K562 (cell line): Measurements from ENCODE around the gene HBQ1. TPM values are rescaled to one million over a fixed set of nuclear protein-coding genes. Genes with fewer than 3 reads are reported as not detected.

Experiments
- BCOR ChIP-seq: fragments of 450-650 bp; IDR thresholded peaks from 2 replicates; pipeline ENCODE4 v1.6.1; 2016
- ERF ChIP-seq: fragments of 450-650 bp; formaldehyde crosslinking; IDR thresholded peaks from 2 replicates; pipeline ENCODE4 v1.4.0; 2020; ENCODE audit warnings: mild to moderate bottlenecking, mixed read lengths
- ETV1 ChIP-seq: fragments of 450-650 bp; conservative IDR thresholded peaks from 2 replicates; pipeline ENCODE4 v1.6.1; 2016; ENCODE audit warnings: missing genetic modification characterization, control low read depth, low read depth, missing compliant biosample characterization
- POLR2A ChIP-seq: fragments of 450-650 bp; conservative IDR thresholded peaks from 2 replicates; pipeline ENCODE4 v1.6.1; 2016
- RB1 ChIP-seq: fragments of 450-650 bp; IDR thresholded peaks from 2 replicates; pipeline ENCODE4 v1.6.1; 2017; ENCODE audit warnings: low read depth, mild to moderate bottlenecking
- SMARCA5 ChIP-seq: fragments of 450-650 bp; IDR thresholded peaks from 2 replicates; pipeline ENCODE4 v1.6.1; 2016
- SMC3 ChIP-seq: conservative IDR thresholded peaks from 2 replicates; pipeline ENCODE4 v1.6.1; 2011; ENCODE audit warnings: low read depth, low read length, improper control_type of control experiment; ENCODE audit not compliant: insufficient read depth
- YY1 ChIP-seq, 3 experiments: IDR thresholded peaks; 2 replicates each; pipeline ENCODE4 v1.6.1; 2011; ENCODE audit warnings: low read length in 2 of 3, mild to moderate bottlenecking in 2 of 3, moderate library complexity in 2 of 3, borderline replicate concordance in 1 of 3, control low read depth in 1 of 3, low read depth in 1 of 3; ENCODE audit not compliant: insufficient read depth in 3 of 3, insufficient replicate concordance in 2 of 3, control insufficient read depth in 1 of 3, insufficient read length in 1 of 3; ENCODE audit errors: extremely low read depth in 1 of 3
- polyA plus RNA-seq, 8 experiments: library from polyadenylated mRNA; depleted of rRNA in 4 of 8; stranded (reverse) in 5 of 8; unstranded in 3 of 8; fragments of >200 nt; fragmentation: Nextera tagmentation in 2 of 8; fragmentation: Illumina TruSeq in 1 of 8; extraction: Ambion mirVana in 2 of 8; extraction: Trizol in 1 of 8; gene quantifications; 2 replicates each; pipeline versions ENCODE4 v1.2.1 to v1.2.3, GENCODE V29; 2011 to 2014; ENCODE audit warnings: inconsistent platforms in 1 of 8, missing spikeins in 1 of 8
- total RNA-seq, 7 experiments: library from RNA; depleted of rRNA in 6 of 7; stranded (reverse); fragments of >200 nt in 6 of 7; fragmentation: Illumina TruSeq in 2 of 7; extraction: Trizol in 2 of 7; gene quantifications; 2 replicates each; pipeline versions ENCODE4 v1.2.1 to v1.2.3, GENCODE V29; 2011 to 2021; ENCODE audit warnings: low replicate concordance in 1 of 7
- TF ChIP-seq, protein P1 (sequence below), 2 experiments: IDR thresholded peaks; 2 replicates each; pipeline ENCODE4 v1.6.1; 2012; ENCODE audit warnings: improper control_type of control experiment in 2 of 2, low read depth in 2 of 2, low read length in 2 of 2, borderline replicate concordance in 1 of 2
- TF ChIP-seq, protein P2 (sequence below): fragments of 450-650 bp; formaldehyde crosslinking; IDR thresholded peaks from 2 replicates; pipeline ENCODE4 v1.4.0; 2020; ENCODE audit warnings: mild to moderate bottlenecking, moderate library complexity
- TF ChIP-seq, protein P3 (sequence below): sonication (generic); formaldehyde crosslinking; IDR thresholded peaks from 2 replicates; pipeline ENCODE4 v1.8.1; 2023; ENCODE audit warnings: mild to moderate bottlenecking, missing genetic modification reagents

The HBQ1 gene
- total and polyA plus RNA-seq, 9 of the 15 experiments (the other 6 are each of a cell fraction or from before 2014, with no cell fraction given): 2.3 to 190 (median 19.8) TPM

DNA sequence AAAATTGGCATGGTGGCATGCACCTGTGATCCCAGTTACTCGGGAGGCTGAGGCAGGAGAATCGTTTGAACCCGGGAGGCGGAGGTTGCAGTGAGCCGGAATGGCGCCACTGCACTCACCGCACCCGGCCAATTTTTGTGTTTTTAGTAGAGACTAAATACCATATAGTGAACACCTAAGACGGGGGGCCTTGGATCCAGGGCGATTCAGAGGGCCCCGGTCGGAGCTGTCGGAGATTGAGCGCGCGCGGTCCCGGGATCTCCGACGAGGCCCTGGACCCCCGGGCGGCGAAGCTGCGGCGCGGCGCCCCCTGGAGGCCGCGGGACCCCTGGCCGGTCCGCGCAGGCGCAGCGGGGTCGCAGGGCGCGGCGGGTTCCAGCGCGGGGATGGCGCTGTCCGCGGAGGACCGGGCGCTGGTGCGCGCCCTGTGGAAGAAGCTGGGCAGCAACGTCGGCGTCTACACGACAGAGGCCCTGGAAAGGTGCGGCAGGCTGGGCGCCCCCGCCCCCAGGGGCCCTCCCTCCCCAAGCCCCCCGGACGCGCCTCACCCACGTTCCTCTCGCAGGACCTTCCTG is at the start of gene HBQ1 (continued):
- TF ChIP-seq, protein P1, sequence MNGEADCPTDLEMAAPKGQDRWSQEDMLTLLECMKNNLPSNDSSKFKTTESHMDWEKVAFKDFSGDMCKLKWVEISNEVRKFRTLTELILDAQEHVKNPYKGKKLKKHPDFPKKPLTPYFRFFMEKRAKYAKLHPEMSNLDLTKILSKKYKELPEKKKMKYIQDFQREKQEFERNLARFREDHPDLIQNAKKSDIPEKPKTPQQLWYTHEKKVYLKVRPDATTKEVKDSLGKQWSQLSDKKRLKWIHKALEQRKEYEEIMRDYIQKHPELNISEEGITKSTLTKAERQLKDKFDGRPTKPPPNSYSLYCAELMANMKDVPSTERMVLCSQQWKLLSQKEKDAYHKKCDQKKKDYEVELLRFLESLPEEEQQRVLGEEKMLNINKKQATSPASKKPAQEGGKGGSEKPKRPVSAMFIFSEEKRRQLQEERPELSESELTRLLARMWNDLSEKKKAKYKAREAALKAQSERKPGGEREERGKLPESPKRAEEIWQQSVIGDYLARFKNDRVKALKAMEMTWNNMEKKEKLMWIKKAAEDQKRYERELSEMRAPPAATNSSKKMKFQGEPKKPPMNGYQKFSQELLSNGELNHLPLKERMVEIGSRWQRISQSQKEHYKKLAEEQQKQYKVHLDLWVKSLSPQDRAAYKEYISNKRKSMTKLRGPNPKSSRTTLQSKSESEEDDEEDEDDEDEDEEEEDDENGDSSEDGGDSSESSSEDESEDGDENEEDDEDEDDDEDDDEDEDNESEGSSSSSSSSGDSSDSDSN (IDR thresholded peaks at IDR 0.05; ENCODE audit: borderline replicate concordance in 1 of 2, low read depth in 2 of 2, low read length in 2 of 2): peak in 1 of 2 experiments; percentile 58; a peak in 2 of 4 replicates
- TF ChIP-seq POLR2A (peak; percentile 47; the same call in 1 of the 2 replicates), ERF (CRISPR knock-in tag) (0 out of 2 replicates have a peak, but pooled peaks have one; percentile 20), BCOR (peak; percentile 76), ETV1 (tag) (no peak), SMC3 (peak; percentile 53; the same call in 1 of the 2 replicates), SMARCA5 (peak; percentile 50; the same call in 1 of the 2 replicates), YY1 (IDR thresholded peaks at IDR 0.05; ENCODE audit: borderline replicate concordance in 1 of 3, control insufficient read depth in 1 of 3, extremely low read depth in 1 of 3, insufficient read depth in 3 of 3, insufficient read length in 1 of 3, insufficient replicate concordance in 2 of 3, low read depth in 1 of 3, low read length in 2 of 3) (peak in 1 of 3 experiments; percentile 55), RB1 (peak; percentile 87)
- TF ChIP-seq, protein P2, sequence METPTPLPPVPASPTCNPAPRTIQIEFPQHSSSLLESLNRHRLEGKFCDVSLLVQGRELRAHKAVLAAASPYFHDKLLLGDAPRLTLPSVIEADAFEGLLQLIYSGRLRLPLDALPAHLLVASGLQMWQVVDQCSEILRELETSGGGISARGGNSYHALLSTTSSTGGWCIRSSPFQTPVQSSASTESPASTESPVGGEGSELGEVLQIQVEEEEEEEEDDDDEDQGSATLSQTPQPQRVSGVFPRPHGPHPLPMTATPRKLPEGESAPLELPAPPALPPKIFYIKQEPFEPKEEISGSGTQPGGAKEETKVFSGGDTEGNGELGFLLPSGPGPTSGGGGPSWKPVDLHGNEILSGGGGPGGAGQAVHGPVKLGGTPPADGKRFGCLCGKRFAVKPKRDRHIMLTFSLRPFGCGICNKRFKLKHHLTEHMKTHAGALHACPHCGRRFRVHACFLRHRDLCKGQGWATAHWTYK (CRISPR knock-in tag): peak; percentile 25; the same call in 1 of the 2 replicates
- TF ChIP-seq, protein P3, sequence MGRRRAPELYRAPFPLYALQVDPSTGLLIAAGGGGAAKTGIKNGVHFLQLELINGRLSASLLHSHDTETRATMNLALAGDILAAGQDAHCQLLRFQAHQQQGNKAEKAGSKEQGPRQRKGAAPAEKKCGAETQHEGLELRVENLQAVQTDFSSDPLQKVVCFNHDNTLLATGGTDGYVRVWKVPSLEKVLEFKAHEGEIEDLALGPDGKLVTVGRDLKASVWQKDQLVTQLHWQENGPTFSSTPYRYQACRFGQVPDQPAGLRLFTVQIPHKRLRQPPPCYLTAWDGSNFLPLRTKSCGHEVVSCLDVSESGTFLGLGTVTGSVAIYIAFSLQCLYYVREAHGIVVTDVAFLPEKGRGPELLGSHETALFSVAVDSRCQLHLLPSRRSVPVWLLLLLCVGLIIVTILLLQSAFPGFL (CRISPR knock-in tag): 0 out of 2 replicates have a peak, but pooled peaks have one; percentile 74
